Right cardiac atrium (tissue), 5 donors: ENCODE results near the gene NLGN2. TPM values are rescaled to one million over a fixed set of nuclear protein-coding genes. Genes with fewer than 3 reads are reported as not detected.

Experiments used
- ATAC-seq, 2 donors: fragments of 200-7000 bp; cut with Tn5 transposase; one replicate each; pipeline versions ENCODE4 v1.8.0 to v1.9.1; 2020; ENCODE audit warnings: moderate library complexity in 2 of 2, mild to moderate bottlenecking in 1 of 2
- DNase-seq, 3 donors: peaks; one replicate each; pipeline ENCODE4 v3.0.0-alpha.2; 2020
- H3K27ac ChIP-seq: one replicate; pipeline ENCODE4 v1.5.1; 2013; ENCODE audit warnings: mild to moderate bottlenecking, low read length, control low read depth, moderate library complexity
- H3K27me3 ChIP-seq: one replicate; pipeline ENCODE4 v1.6.1; 2013; ENCODE audit not compliant: control insufficient read depth, insufficient read depth
- H3K4me1 ChIP-seq: one replicate; pipeline ENCODE4 v1.6.1; 2013; ENCODE audit warnings: low read length; ENCODE audit not compliant: control insufficient read depth, insufficient read depth
- H3K4me3 ChIP-seq: one replicate; pipeline ENCODE4 v1.5.1; 2013; ENCODE audit warnings: low read length, control low read depth
- H3K9me3 ChIP-seq: one replicate; pipeline ENCODE4 v1.6.1; 2013; ENCODE audit warnings: low read length; ENCODE audit not compliant: control insufficient read depth
- WGBS: extraction: QIAGEN DNeasy Blood & Tissue Kit; methylation state at CpG from one replicate; pipeline ENCODE4 v1.1.7; 2013; 5-methylcytosine and 5-hydroxymethylcytosine counted together
- intact Hi-C, 4 donors: fragments of 100-400 bp; cut with DNase I; formaldehyde crosslinking; loops; one replicate each; pipeline versions ENCODE4 v1.11.0 to v1.14.0; 2022 to 2023
- polyA plus RNA-seq: library from polyadenylated mRNA; stranded (reverse); fragments of 200-250 nt; gene quantifications from one replicate; pipeline ENCODE4 v1.2.3, GENCODE V29; 2013
- total RNA-seq, 4 donors: library from RNA; stranded (reverse); fragmentation: NEBNext Ultra II Directional; extraction: Animal tissue kit (Norgen Biotek cat#: 25700); gene quantifications; one replicate each; pipeline ENCODE4 v1.2.1, GENCODE V29; 2021
- donor health status: healthy with polysubstance abuse.
- donor health status: DM: no; HTN: yes; CAD: no.
- donor health status: DM: no; HTN: no; CAD: no.
- donor health status: DM: no; HTN: yes; CAD: no; lungs with severe emphysema.
- donor health status: DM: yes; HTN: yes; CAD: no.

The NLGN2 gene
- total and polyA plus RNA-seq, 5 donors, result 6.9 to 15.7 (median 12.8) TPM

DNA sequence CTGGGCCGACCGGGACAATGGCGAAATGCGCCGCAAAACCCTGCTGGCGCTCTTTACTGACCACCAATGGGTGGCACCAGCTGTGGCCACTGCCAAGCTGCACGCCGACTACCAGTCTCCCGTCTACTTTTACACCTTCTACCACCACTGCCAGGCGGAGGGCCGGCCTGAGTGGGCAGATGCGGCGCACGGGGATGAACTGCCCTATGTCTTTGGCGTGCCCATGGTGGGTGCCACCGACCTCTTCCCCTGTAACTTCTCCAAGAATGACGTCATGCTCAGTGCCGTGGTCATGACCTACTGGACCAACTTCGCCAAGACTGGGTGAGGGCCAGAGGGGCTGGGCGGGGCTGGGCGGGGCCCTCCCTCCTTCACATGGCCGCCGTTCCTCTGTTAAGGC lies 8.1 kb downstream of the NLGN2 start:
- no peaks in the 10 kb centered on the region for H3K27me3 ChIP-seq
- intact Hi-C loops, result no loop called here
- peak in 2 of 3 donors; percentile 48 to 50 for DNase-seq
- WGBS, result 87% methylated on average over 23 of the region's 23 CpGs
- H3K4me1 ChIP-seq, result no peaks in the 10 kb centered on the region
- H3K9me3 ChIP-seq, result no peaks in the 10 kb centered on the region
- H3K4me3 ChIP-seq, result no peak overlapping the region
- ATAC-seq, result no peak
- H3K27ac ChIP-seq, result no peak overlapping the region

DNA sequence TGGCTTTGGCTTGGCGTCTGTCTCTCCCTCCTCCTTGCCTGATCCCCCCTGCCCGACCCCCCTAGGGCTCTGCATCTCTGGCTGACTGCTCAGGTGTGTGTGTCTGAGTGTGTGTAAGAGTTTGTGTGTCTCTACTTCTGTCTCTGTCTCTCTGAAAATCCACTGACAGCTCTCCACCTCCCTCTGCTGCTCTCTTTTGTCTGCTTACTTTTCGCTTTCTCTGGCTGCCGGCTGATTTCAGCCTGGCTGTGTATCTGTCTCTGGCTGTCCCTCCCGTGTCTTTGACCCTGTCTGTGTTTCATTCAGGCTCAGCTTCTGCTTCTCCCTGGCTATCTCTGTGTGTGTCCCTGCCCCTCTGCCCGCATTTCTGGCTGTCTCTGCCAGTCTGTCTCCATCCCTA lies 8.7 kb downstream of the NLGN2 start:
- no peaks in the 10 kb centered on the region for H3K9me3 ChIP-seq
- no peaks in the 10 kb centered on the region for H3K4me1 ChIP-seq
- intact Hi-C loops, result no loop called here
- H3K4me3 ChIP-seq, result no peak overlapping the region
- DNase-seq (peak in 1 of 3 donors; percentile 12), ATAC-seq (no peak)
- WGBS, result 74% methylated on average over 6 of the region's 6 CpGs
- H3K27me3 ChIP-seq, result no peaks in the 10 kb centered on the region
- no peak overlapping the region for H3K27ac ChIP-seq

DNA sequence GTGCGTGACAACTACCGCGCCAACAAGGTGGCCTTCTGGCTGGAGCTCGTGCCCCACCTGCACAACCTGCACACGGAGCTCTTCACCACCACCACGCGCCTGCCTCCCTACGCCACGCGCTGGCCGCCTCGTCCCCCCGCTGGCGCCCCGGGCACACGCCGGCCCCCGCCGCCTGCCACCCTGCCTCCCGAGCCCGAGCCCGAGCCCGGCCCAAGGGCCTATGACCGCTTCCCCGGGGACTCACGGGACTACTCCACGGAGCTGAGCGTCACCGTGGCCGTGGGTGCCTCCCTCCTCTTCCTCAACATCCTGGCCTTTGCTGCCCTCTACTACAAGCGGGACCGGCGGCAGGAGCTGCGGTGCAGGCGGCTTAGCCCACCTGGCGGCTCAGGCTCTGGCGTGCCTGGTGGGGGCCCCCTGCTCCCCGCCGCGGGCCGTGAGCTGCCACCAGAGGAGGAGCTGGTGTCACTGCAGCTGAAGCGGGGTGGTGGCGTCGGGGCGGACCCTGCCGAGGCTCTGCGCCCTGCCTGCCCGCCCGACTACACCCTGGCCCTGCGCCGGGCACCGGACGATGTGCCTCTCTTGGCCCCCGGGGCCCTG lies 9.5 kb downstream of the NLGN2 start:
- Histone ChIP-seq H3K4me3 (no peak overlapping the region), H3K27me3 (no peaks in the 10 kb centered on the region), H3K4me1 (no peaks in the 10 kb centered on the region), H3K9me3 (no peaks in the 10 kb centered on the region), H3K27ac (no peak overlapping the region)
- DNase-seq (peak in 2 of 3 donors; percentile 46 to 52), ATAC-seq (no peak)
- intact Hi-C loops, result no loop called here
- WGBS, result 96% methylated on average over 54 of the region's 54 CpGs

DNA sequence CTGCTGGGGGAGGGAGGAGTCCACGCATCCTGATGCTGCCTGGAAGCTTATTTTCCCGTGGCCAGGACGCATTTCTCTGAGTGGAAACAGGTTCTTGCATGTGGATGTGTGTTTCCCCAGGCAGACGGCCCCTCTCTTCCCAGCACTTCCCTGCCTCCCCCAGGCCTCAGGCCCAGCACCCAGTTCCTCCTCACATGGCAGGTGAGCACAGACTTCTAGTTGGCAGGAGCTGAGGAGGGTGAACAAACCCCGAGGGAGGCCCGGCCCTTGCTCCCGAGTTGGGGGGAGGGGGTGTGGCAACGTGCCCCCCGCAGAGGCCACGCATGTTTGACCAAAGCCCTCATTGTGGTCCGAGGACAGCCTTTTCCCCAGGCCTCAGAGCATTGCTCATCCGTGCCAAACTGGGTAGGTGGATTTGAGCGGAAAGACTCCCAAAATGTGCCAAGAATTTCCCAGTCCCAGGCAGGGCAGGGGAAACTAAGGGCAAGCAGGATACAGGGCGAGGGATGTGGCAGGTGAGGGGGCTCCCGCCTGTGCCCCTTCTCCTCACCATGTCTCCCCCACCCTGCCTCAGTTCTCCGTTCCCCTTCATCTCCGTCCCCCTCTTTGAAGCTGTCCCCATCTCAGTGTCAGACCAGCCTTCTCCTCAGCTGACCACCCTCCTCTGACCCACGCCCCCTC lies 11.0 kb downstream of the NLGN2 start:
- peak in 2 of 3 donors; percentile 30 to 54 for DNase-seq
- H3K27me3 ChIP-seq, result no peaks in the 10 kb centered on the region
- 69% methylated on average over 18 of the region's 18 CpGs for WGBS
- intact Hi-C loops, result no loop called here
- H3K27ac ChIP-seq, result no peak overlapping the region
- H3K4me3 ChIP-seq, result no peak overlapping the region
- no peaks in the 10 kb centered on the region for H3K4me1 ChIP-seq
- ATAC-seq, result no peak
- no peaks in the 10 kb centered on the region for H3K9me3 ChIP-seq

DNA sequence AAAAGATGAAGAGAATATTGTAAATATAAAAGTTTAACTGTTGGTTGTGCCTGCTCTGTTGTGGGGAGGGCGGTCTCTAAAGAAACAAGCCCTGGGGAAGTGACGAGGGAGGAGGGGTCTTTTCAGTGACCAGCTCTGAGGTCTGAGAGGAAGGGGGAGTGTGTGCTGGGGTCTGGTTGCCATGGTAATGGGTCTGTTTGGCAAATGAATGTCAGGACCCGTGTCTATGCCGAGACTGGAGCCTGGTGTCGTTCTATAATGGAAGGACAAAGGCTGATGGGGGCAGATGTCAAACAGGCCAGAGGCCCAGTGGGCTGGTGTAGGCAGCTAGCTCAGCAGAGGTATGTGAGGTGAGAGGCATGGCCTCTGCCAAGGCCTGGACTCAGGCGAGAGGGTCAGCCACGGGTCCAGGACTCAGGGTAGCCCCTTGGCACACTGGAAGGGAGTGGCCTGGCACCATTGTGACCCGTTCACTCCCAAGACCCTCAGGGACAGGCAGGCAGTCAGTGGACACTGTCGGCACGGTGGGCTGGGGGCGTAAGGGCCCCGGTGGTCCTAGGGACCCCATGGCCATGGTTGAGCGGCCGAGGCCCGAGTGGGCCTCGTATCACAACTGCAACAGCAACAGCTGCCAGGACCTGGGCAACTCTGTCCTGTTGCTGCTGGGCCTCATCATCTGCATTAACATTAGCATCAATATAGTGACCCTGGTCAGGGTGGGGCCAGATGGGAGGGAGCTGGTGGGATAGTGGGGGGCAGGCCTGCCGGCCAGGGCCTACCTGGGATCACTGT lies 12.4 kb downstream of the NLGN2 start, which contains the start of gene SPEM1:
SPEM1 (plus strand) TSS at position 506 of the 792 bp plus-strand sequence; CDS start at position 567, 61 bp downstream.
- ATAC-seq (no peak), DNase-seq (peak in 2 of 3 donors; percentile 4 to 31)
- WGBS, result 81% methylated on average over 17 of the region's 17 CpGs
- intact Hi-C loops, result no loop called here
- Histone ChIP-seq H3K4me1 (no peaks in the 10 kb centered on the region), H3K4me3 (no peak within 1 kb of the TSS), H3K27me3 (no peaks in the 10 kb centered on the region), H3K9me3 (no peaks in the 10 kb centered on the region), H3K27ac (no peak within 1 kb of the TSS)

DNA sequence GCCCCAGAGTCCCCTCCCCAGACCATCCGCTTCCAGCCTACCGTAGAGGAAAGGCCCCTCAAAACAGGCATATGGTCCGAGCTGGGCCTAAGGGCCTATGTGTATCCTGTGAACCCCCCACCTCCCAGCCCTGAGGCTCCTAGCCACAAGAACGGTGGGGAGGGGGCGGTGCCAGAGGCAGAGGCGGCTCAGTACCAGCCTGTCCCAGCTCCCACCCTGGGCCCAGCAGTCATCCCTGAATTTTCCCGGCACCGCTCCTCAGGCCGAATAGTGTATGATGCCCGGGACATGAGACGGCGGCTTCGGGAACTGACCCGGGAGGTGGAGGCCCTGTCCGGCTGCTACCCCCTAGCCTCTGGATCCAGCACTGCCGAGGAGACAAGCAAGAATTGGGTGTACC lies 13.5 kb downstream of the NLGN2 start:
- no peaks in the 10 kb centered on the region for H3K27me3 ChIP-seq
- H3K9me3 ChIP-seq, result no peaks in the 10 kb centered on the region
- DNase-seq, result peak in 2 of 3 donors; percentile 27 to 31
- intact Hi-C loops, result no loop called here
- ATAC-seq, result peak in 1 of 2 donors; percentile 10
- H3K27ac ChIP-seq, result no peak overlapping the region
- H3K4me3 ChIP-seq, result no peak overlapping the region
- 93% methylated on average over 16 of the region's 16 CpGs for WGBS
- no peaks in the 10 kb centered on the region for H3K4me1 ChIP-seq

DNA sequence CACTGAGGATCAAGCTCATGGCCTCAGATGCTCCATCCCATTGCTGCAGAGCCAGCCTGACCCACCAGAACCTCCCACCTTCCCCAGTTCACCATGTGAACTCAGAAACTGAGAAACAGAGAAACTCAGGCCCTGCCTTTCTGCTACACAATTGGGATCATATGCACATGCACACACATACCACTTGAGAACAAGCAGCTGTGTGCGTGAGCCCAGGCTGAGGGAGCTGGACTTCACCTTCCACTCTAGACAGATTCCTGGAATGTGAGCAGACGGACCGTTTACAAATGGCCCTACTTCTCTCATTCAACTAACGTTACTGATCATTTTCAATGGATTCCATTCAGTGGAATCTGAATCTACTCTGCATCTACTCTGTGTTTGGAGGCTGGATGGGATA lies 16.0 kb downstream of the NLGN2 start:
- intact Hi-C loops, result no loop called here
- no peaks in the 10 kb centered on the region for H3K4me1 ChIP-seq
- ATAC-seq (no peak), DNase-seq (no peak)
- 55% methylated on average over 4 of the region's 4 CpGs for WGBS
- H3K4me3 ChIP-seq, result no peak overlapping the region
- no peaks in the 10 kb centered on the region for H3K27me3 ChIP-seq
- H3K9me3 ChIP-seq, result no peaks in the 10 kb centered on the region
- no peak overlapping the region for H3K27ac ChIP-seq

DNA sequence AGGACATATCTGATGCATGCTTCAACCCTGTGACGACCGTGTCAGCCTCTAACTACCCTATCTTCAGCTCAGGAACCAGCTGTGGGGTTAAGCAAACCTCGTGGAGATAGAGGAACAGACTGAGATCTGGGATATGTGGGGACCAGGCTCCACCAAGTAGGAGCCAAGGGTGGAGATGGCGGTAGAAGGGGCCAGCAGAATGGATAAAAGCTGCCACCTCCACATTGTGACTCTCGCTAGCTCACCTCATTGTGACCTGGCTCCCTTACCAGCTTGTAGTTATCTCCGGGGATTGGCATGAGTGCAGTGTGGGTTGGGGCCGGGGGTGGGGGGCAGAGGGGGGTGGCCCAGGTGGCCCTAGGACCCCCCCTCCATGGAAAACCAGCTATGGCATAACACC lies 17.7 kb downstream of the NLGN2 start, which contains the start of gene SPEM2:
SPEM2 (plus strand) TSS at position 301 of the 400 bp plus-strand sequence; CDS start at position 374, 73 bp downstream.
- H3K9me3 ChIP-seq, result no peaks in the 10 kb centered on the region
- no peak within 1 kb of the TSS for H3K27ac ChIP-seq
- intact Hi-C loops, result no loop called here
- no peak within 1 kb of the TSS for H3K4me3 ChIP-seq
- no peaks in the 10 kb centered on the region for H3K4me1 ChIP-seq
- WGBS, result 74% methylated on average over 7 of the region's 7 CpGs
- no peak for ATAC-seq
- no peaks in the 10 kb centered on the region for H3K27me3 ChIP-seq
- DNase-seq, result no peak

DNA sequence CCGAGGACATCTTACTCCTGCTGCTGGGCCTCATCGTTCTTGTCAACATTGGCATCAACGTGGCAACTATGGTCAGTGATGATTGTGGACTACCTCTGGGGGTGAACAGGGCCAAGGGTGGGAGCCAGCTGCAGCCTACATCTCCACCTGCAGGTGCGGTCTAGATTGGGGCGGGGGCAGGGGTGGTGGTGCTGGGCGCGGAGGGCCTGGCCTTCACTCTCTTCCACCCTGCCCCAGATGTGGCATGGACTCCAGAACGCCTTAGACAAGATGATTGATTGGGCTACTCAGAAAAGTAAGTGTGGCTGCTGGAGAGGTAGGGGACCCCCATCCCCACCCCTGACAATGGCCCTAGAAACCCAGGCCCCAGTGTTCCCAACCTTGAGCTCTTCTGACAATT lies 18.1 kb downstream of the NLGN2 start:
- Histone ChIP-seq H3K27me3 (no peaks in the 10 kb centered on the region), H3K4me1 (no peaks in the 10 kb centered on the region), H3K4me3 (no peak overlapping the region), H3K27ac (no peak overlapping the region), H3K9me3 (no peaks in the 10 kb centered on the region)
- intact Hi-C loops, result no loop called here
- WGBS, result 80% methylated on average over 8 of the region's 8 CpGs
- DNase-seq (no peak), ATAC-seq (no peak)

DNA sequence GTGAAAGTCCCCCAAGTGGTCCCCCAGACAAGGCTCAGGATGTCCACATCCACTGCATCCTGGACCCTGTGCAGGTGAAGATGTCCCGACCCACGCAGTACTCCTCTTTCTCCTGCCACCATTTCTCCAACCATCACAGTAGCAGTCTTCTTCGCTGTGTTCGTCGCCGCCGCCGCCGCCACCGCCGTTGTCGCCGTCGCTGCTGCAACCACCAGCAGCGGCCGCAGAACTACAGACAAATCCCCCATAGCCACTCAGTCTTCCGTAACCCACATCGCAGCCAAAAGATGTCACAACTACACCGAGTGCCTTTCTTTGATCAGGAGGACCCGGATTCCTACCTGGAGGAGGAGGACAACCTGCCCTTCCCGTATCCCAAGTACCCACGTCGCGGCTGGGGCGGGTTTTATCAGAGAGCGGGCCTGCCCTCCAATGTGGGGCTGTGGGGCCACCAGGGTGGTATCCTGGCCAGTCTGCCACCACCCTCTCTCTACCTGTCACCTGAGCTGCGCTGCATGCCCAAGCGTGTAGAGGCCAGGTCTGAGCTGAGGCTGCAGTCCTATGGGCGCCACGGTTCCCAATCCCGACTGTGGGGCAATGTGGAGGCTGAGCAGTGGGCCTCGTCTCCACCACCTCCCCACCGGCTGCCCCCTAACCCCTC lies 18.7 kb downstream of the NLGN2 start:
- H3K4me1 ChIP-seq, result no peaks in the 10 kb centered on the region
- intact Hi-C loops, result no loop called here
- no peak overlapping the region for H3K4me3 ChIP-seq
- no peak overlapping the region for H3K27ac ChIP-seq
- no peaks in the 10 kb centered on the region for H3K9me3 ChIP-seq
- 94% methylated on average over 33 of the region's 33 CpGs for WGBS
- peak in 1 of 3 donors; percentile 53 for DNase-seq
- no peaks in the 10 kb centered on the region for H3K27me3 ChIP-seq
- no peak for ATAC-seq
